Esophagus squamous epithelium (tissue), 4 donors: ENCODE results near the gene FNIP1.

Source experiments
- POLR2A ChIP-seq, 4 donors: fragments of 450-650 bp; IDR thresholded peaks; one replicate each; pipeline ENCODE4 v1.6.1; 2017; ENCODE audit warnings: antibody characterized with exemption in 4 of 4, mild to moderate bottlenecking in 4 of 4, moderate library complexity in 3 of 4
- TF ChIP-seq, protein P1 (sequence below), 6 experiments: fragments of 450-650 bp in 4 of 6; fragments of 200-600 bp in 2 of 6; sonication (generic) in 2 of 6; IDR thresholded peaks; one replicate each; pipeline ENCODE4 v1.5.1; 2016 to 2019; ENCODE audit warnings: antibody characterized with exemption in 6 of 6, mild to moderate bottlenecking in 4 of 6, moderate library complexity in 4 of 6

DNA sequence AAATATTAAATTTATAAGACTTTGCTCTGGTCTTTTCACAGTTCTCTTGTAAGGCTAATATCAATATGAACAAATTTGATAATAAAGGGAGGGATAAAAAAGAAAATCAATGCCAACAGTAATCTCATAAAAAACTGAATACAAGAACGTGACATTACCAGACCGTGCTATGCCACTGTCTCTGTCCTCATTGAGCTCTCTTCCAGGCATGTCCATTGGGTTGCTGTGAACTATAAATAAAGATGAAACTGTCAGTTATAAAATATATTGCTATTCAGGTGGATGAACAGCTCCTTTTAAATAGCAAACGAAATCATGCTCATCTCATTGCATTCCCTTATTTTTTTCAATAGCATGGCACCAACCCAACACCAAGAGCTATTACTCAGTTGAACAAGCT is 87.8 kb downstream of the FNIP1 start:
- TF ChIP-seq POLR2A (IDR thresholded peaks at IDR 0.05): no peak
- TF ChIP-seq, protein P1, sequence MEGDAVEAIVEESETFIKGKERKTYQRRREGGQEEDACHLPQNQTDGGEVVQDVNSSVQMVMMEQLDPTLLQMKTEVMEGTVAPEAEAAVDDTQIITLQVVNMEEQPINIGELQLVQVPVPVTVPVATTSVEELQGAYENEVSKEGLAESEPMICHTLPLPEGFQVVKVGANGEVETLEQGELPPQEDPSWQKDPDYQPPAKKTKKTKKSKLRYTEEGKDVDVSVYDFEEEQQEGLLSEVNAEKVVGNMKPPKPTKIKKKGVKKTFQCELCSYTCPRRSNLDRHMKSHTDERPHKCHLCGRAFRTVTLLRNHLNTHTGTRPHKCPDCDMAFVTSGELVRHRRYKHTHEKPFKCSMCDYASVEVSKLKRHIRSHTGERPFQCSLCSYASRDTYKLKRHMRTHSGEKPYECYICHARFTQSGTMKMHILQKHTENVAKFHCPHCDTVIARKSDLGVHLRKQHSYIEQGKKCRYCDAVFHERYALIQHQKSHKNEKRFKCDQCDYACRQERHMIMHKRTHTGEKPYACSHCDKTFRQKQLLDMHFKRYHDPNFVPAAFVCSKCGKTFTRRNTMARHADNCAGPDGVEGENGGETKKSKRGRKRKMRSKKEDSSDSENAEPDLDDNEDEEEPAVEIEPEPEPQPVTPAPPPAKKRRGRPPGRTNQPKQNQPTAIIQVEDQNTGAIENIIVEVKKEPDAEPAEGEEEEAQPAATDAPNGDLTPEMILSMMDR (IDR thresholded peaks at IDR 0.05): no peak
